ENCODE data around the gene C1orf56. TPM values are rescaled to one million over a fixed set of nuclear protein-coding genes. Genes with fewer than 3 reads are reported as not detected.
"Not testable (repeated sequence)": the region's sequence is repeated elsewhere in the genome, so short reads cannot be mapped to it uniquely, and the experiment has no call there.

C1orf56 gene
- total RNA-seq, 1 donor = 3.0 TPM

GRCh38 chr1:151069103-151069486 is 21.5 kb downstream of the C1orf56 start:
- DNase-seq (ENCODE audit: low read depth) = no peak
- no peak overlapping the region for H3K4me3 ChIP-seq (ENCODE audit: low read depth, low read length)
- no peak for TF ChIP-seq CTCF (IDR thresholded peaks at IDR 0.05; ENCODE audit: insufficient read depth, low read depth, low read length)

GRCh38 chr1:151070474-151071276 is 23.1 kb downstream of the C1orf56 start, which contains the start of gene GABPB2:
GABPB2 (plus strand) TSS chr1:151070761; CDS start chr1:151088190, 17,429 bp downstream.
- peak within 1 kb of the TSS; percentile 81 for H3K4me3 ChIP-seq (ENCODE audit: low read depth, low read length)

GRCh38 chr1:151072224-151072623 is 24.7 kb downstream of the C1orf56 start:
- TF ChIP-seq CTCF (IDR thresholded peaks at IDR 0.05; ENCODE audit: insufficient read depth, low read depth, low read length) = peak; percentile 9
- H3K4me3 ChIP-seq (ENCODE audit: low read depth, low read length) = no peak overlapping the region
- DNase-seq (ENCODE audit: low read depth) = no peak

More at GRCh38 chr1:151070474-151071276, 23.1 kb downstream of the C1orf56 start, which contains the start of gene GABPB2:
- peak; percentile 98 for DNase-seq (ENCODE audit: low read depth)
- TF ChIP-seq CTCF (IDR thresholded peaks at IDR 0.05; ENCODE audit: insufficient read depth, low read depth, low read length) = peak; percentile 82

GRCh38 chr1:151085953-151086559 is 38.5 kb downstream of the C1orf56 start:
- TF ChIP-seq CTCF (IDR thresholded peaks at IDR 0.05; ENCODE audit: insufficient read depth, low read depth, low read length) = no peak
- no peak for DNase-seq (ENCODE audit: low read depth)
- no peak overlapping the region for H3K4me3 ChIP-seq (ENCODE audit: low read depth, low read length)

- DNase-seq (ENCODE audit: low read depth) = not testable (repeated sequence)
Observed at GRCh38 chr1:151097426-151097825, 49.9 kb downstream of the C1orf56 start.

GRCh38 chr1:151098126-151098525 is 50.6 kb downstream of the C1orf56 start:
- H3K4me3 ChIP-seq (ENCODE audit: low read depth, low read length) = no peak overlapping the region
- DNase-seq (ENCODE audit: low read depth) = no peak
- TF ChIP-seq CTCF (IDR thresholded peaks at IDR 0.05; ENCODE audit: insufficient read depth, low read depth, low read length) = no peak

More at GRCh38 chr1:151097426-151097825, 49.9 kb downstream of the C1orf56 start:
- not testable (repeated sequence) for H3K4me3 ChIP-seq (ENCODE audit: low read depth, low read length)

Small RNA genes lying within 50 kb of the gene (small RNA-seq; reads per million reads assigned to genes)
- 0.66 reads per million for gene RNU6-884P

Other genes with a start within 250 kb of the C1orf56 start
- 137 and 139 TPM in 2 replicates for gene CTSK, start 239.5 kb upstream of the C1orf56 start, total RNA-seq
- 44.1 and 46.6 TPM in 2 replicates for gene ARNT, start 171.2 kb upstream of the C1orf56 start, total RNA-seq
- not detected in 2 replicates for gene CTXND2, start 160.6 kb upstream of the C1orf56 start, total RNA-seq
- 26.1 and 34.1 TPM in 2 replicates for gene SETDB1, start 121.4 kb upstream of the C1orf56 start, total RNA-seq
- gene CERS2, start 72.9 kb upstream of the C1orf56 start, total RNA-seq = 89.9 and 142 TPM in 2 replicates
- gene ANXA9, start 65.5 kb upstream of the C1orf56 start, total RNA-seq = 0.32 and 0.86 TPM in 2 replicates
- 10.8 and 11.0 TPM in 2 replicates for gene MINDY1, start 40.8 kb upstream of the C1orf56 start, total RNA-seq
- 9.7 and 12.1 TPM in 2 replicates for gene PRUNE1, start 39.3 kb upstream of the C1orf56 start, total RNA-seq
- gene BNIPL, start 11.2 kb upstream of the C1orf56 start, total RNA-seq = under 0.01 TPM in 2 replicates
- 47.0 and 68.2 TPM in 2 replicates for gene CDC42SE1, start 11.9 kb downstream of the C1orf56 start, total RNA-seq
- 8.1 and 9.1 TPM in 2 replicates for gene MLLT11, start 12.6 kb downstream of the C1orf56 start, total RNA-seq
- gene GABPB2, start 23.0 kb downstream of the C1orf56 start, total RNA-seq = 7.1 and 9.5 TPM in 2 replicates
- 0.86 and 1.3 TPM in 2 replicates for gene SEMA6C, start 98.9 kb downstream of the C1orf56 start, total RNA-seq
- gene TNFAIP8L2, start 108.9 kb downstream of the C1orf56 start, total RNA-seq = not detected in 2 replicates
- 10.0 and 11.7 TPM in 2 replicates for gene LYSMD1, start 118.2 kb downstream of the C1orf56 start, total RNA-seq
- gene SCNM1, start 118.4 kb downstream of the C1orf56 start, total RNA-seq = 23.7 and 31.2 TPM in 2 replicates
- gene TMOD4, start 128.2 kb downstream of the C1orf56 start, total RNA-seq = not detected in 2 replicates
- 40.3 and 44.0 TPM in 2 replicates for gene VPS72, start 142.4 kb downstream of the C1orf56 start, total RNA-seq
- gene PIP5K1A, start 150.8 kb downstream of the C1orf56 start, total RNA-seq = 78.3 and 131 TPM in 2 replicates
- gene PSMD4, start 207.0 kb downstream of the C1orf56 start, total RNA-seq = 135 and 139 TPM in 2 replicates
- gene ZNF687, start 234.5 kb downstream of the C1orf56 start, total RNA-seq = 12.6 and 16.4 TPM in 2 replicates

Data from fibroblast of villous mesenchyme (primary cell).